Colonic mucosa (tissue), 4 donors: ENCODE measurements around the gene METTL3. TPM values are rescaled to one million over a fixed set of nuclear protein-coding genes. Genes with fewer than 3 reads are reported as not detected.

ENCODE experiments used
- DNase-seq: peaks from one replicate; pipeline ENCODE4 v3.0.0-alpha.2; 2020
- H3K27ac ChIP-seq: fragments of 200-600 bp; one replicate; pipeline ENCODE4 v1.8.0; 2021
- H3K27me3 ChIP-seq: fragments of 200-600 bp; one replicate; pipeline ENCODE4 v1.8.0; 2021
- H3K36me3 ChIP-seq: fragments of 200-600 bp; one replicate; pipeline ENCODE4 v1.8.0; 2021
- H3K4me1 ChIP-seq: fragments of 200-600 bp; one replicate; pipeline ENCODE4 v1.8.0; 2021; ENCODE audit warnings: mild to moderate bottlenecking
- H3K4me3 ChIP-seq: fragments of 200-600 bp; one replicate; pipeline ENCODE4 v1.8.0; 2021
- H3K9ac ChIP-seq, 2 donors: one replicate each; pipeline ENCODE4 v1.7.0; 2013; ENCODE audit warnings: control low read depth in 2 of 2, low read depth in 2 of 2, low read length in 2 of 2
- H3K9me3 ChIP-seq: fragments of 200-600 bp; one replicate; pipeline ENCODE4 v1.8.0; 2021
- intact Hi-C: fragments of 100-400 bp; cut with DNase I; formaldehyde crosslinking; loops from one replicate; pipeline ENCODE4 v1.14.1; 2022
- total RNA-seq, 2 donors: library from RNA; stranded (reverse); fragmentation: NEBNext Ultra II Directional in 1 of 2; extraction: Animal tissue kit (Norgen Biotek cat#: 25700) in 1 of 2; gene quantifications; one replicate each; pipeline ENCODE4 v1.2.1, GENCODE V29; 2021
- TF ChIP-seq, protein P1 (sequence below): fragments of 200-600 bp; IDR thresholded peaks from one replicate; pipeline ENCODE4 v1.8.0; 2022; ENCODE audit warnings: antibody characterized with exemption, mild to moderate bottlenecking
- donor health status: healthy.
- donor health status: DM: no; HTN: no; CAD: no.
- donor health status: DM: no; HTN: no; CAD: no.

The METTL3 gene
- total RNA-seq, 2 donors from 2014 or later, result 26.5 to 50.1 TPM

GRCh38 chr14:21455592-21455911, 55.6 kb downstream of the METTL3 start:
- H3K4me1 ChIP-seq, result peaks cover 7% of the 10 kb centered on the region
- TF ChIP-seq, protein P1, sequence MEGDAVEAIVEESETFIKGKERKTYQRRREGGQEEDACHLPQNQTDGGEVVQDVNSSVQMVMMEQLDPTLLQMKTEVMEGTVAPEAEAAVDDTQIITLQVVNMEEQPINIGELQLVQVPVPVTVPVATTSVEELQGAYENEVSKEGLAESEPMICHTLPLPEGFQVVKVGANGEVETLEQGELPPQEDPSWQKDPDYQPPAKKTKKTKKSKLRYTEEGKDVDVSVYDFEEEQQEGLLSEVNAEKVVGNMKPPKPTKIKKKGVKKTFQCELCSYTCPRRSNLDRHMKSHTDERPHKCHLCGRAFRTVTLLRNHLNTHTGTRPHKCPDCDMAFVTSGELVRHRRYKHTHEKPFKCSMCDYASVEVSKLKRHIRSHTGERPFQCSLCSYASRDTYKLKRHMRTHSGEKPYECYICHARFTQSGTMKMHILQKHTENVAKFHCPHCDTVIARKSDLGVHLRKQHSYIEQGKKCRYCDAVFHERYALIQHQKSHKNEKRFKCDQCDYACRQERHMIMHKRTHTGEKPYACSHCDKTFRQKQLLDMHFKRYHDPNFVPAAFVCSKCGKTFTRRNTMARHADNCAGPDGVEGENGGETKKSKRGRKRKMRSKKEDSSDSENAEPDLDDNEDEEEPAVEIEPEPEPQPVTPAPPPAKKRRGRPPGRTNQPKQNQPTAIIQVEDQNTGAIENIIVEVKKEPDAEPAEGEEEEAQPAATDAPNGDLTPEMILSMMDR, result no peak
- peak overlapping the region; percentile 89 for H3K27ac ChIP-seq
- DNase-seq, result no peak
- H3K9me3 ChIP-seq, result no peaks in the 10 kb centered on the region
- no peaks in the 10 kb centered on the region for H3K27me3 ChIP-seq
- peak overlapping the region; percentile 71 for H3K4me3 ChIP-seq
- H3K36me3 ChIP-seq, result no peaks in the 10 kb centered on the region
- H3K9ac ChIP-seq, result peak overlapping the region; percentile 83 to 95
- intact Hi-C loops, result no loop called here

DNA sequence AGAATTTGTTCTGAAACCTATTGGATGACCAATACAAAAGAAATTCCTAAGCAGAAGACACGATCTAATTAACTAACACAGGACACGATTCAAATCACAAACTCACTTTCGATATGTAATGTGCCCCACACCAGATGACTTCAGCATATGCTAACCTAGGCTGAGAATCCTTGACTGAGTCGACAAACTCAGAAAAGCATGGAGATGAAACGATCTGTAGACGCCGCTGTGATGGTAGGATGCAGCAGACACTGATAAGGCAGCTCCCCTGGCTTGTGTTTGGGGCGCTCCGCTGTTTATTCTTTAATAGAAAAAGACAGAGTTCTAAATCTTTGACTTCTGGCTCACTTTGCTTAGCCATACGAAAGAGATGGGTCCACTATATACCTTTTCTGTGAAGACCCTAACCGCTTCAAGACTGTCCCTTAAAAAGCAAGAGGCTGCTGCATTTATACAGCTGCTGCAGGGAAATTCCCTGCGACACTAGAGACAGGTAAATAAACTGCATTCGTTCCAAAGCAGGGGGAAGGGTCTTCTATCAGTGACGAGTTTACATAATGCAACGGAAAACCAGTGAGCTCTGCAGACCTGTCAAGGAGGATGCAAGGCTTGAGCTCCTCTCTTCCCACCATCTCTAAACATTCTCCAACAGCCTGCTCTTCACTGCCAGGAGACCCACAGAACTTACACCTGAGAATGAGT, 56.1 kb downstream of the METTL3 start:
- Histone ChIP-seq H3K9ac (peak overlapping the region; percentile 83 to 95), H3K27me3 (no peaks in the 10 kb centered on the region), H3K9me3 (no peaks in the 10 kb centered on the region), H3K27ac (peak overlapping the region; percentile 89), H3K4me3 (peak overlapping the region; percentile 71), H3K4me1 (peaks cover 7% of the 10 kb centered on the region), H3K36me3 (no peaks in the 10 kb centered on the region)
- DNase-seq, result no peak
- intact Hi-C loops, result no loop called here
- TF ChIP-seq, protein P1, result no peak

DNA sequence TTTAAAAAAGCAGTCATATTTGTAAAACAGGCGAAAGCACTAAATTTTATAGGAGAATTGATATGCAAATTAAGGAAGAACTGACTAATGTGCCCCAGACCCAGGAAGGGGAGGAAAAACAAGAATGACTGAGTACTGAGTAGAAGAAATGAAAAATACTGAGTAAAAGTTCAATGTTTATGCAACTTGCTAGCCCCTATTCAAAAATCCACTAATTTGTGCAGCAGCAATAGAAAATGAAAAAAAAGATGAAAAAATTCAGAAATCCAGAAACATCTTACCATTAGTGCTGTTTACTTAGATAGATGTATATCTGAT, 61.3 kb downstream of the METTL3 start:
- no peaks in the 10 kb centered on the region for H3K36me3 ChIP-seq
- no peaks in the 10 kb centered on the region for H3K27me3 ChIP-seq
- TF ChIP-seq, protein P1, result no peak
- H3K4me1 ChIP-seq, result peaks cover 7% of the 10 kb centered on the region
- H3K9me3 ChIP-seq, result no peaks in the 10 kb centered on the region
- intact Hi-C loops, result no loop called here
- no peak overlapping the region for H3K9ac ChIP-seq
- no peak overlapping the region for H3K4me3 ChIP-seq
- no peak overlapping the region for H3K27ac ChIP-seq
- no peak for DNase-seq

Other genes starting within 250 kb of the METTL3 start
- 100 to 1,000 TPM; 363 to 653 TPM for gene HNRNPC, start 241.9 kb downstream of the METTL3 start, total RNA-seq
- gene RPGRIP1, start 231.3 kb downstream of the METTL3 start, total RNA-seq, result under 1 TPM in 1 of 2 donors, not detected in 1; 0.40 TPM
- gene SUPT16H, start 127.3 kb downstream of the METTL3 start, total RNA-seq, result 10 to 100 TPM; 43.9 to 71.8 TPM
- 10 to 100 TPM; 56.2 to 60.1 TPM for gene CHD8, start 55.2 kb downstream of the METTL3 start, total RNA-seq
- gene RAB2B, start 34.4 kb downstream of the METTL3 start, total RNA-seq, result 10 to 100 TPM; 12.9 to 15.4 TPM
- gene TOX4, start 34.1 kb downstream of the METTL3 start, total RNA-seq, result 10 to 100 TPM; 71.8 to 85.8 TPM
- gene SALL2, start 15.0 kb upstream of the METTL3 start, total RNA-seq, result 1 to 10 TPM; 1.7 to 2.4 TPM
- not detected for gene OR10G3, start 68.7 kb upstream of the METTL3 start, total RNA-seq
- gene OR10G2, start 123.6 kb upstream of the METTL3 start, total RNA-seq, result not detected
- gene OR4E2, start 142.5 kb upstream of the METTL3 start, total RNA-seq, result not detected
- gene OR4E1, start 162.5 kb upstream of the METTL3 start, total RNA-seq, result under 1 TPM in 1 of 2 donors, not detected in 1; 0.05 TPM